SK-N-MC (cell line): ENCODE results near the gene SAMD14.

Experiments used
- DNase-seq: peaks from one replicate; pipeline ENCODE4 v3.0.0-alpha.2; 2011; ENCODE audit warnings: low read depth, low spot score
- H3K27ac ChIP-seq: fragments of 200-600 bp; sonication (generic); 2 replicates; pipeline ENCODE4 v1.5.1; 2016; ENCODE audit warnings: mixed run types
- H3K36me3 ChIP-seq: fragments of 200-600 bp; sonication (generic); 2 replicates; pipeline ENCODE4 v1.6.1; 2017; ENCODE audit warnings: antibody characterized with exemption, low read length, mixed read lengths; ENCODE audit not compliant: insufficient read depth
- H3K4me3 ChIP-seq: fragments of 200-600 bp; sonication (generic); 2 replicates; pipeline ENCODE4 v1.5.1; 2016
- H3K9ac ChIP-seq: fragments of 200-600 bp; sonication (generic); 2 replicates; pipeline ENCODE4 v1.8.0; 2017; ENCODE audit warnings: mixed run types, mixed read lengths; ENCODE audit not compliant: insufficient read length
- H3K9me3 ChIP-seq: fragments of 200-600 bp; sonication (generic); 2 replicates; pipeline ENCODE4 v1.6.1; 2017; ENCODE audit warnings: low read depth, mild to moderate bottlenecking, antibody characterized with exemption, low read length, moderate library complexity, mixed read lengths
- EZH2 ChIP-seq: fragments of 200-600 bp; sonication (generic); IDR thresholded peaks from one replicate; pipeline ENCODE4 v1.6.1; 2017; ENCODE audit warnings: antibody characterized with exemption
- FOXP2 ChIP-seq: optimal IDR thresholded peaks from 2 replicates; pipeline ENCODE3; 2011; ENCODE audit warnings: mild to moderate bottlenecking, moderate library complexity; ENCODE audit not compliant: insufficient read depth; ENCODE audit errors: extremely low read length, control extremely low read depth
- POLR2AphosphoS5 ChIP-seq: IDR thresholded peaks from 2 replicates; pipeline ENCODE4 v1.6.1; 2012; ENCODE audit warnings: mild to moderate bottlenecking, low read depth, low read length, borderline replicate concordance

The SAMD14 gene

GRCh38 chr17:50115756-50116155, 14.2 kb downstream of the SAMD14 start:
- TF ChIP-seq EZH2 (no peak), POLR2AphosphoS5 (no peak)
- H3K36me3 ChIP-seq, result no peaks in the 10 kb centered on the region; the same call in 1 of the 2 replicates
- H3K4me3 ChIP-seq, result no peak overlapping the region
- H3K9ac ChIP-seq, result no peak overlapping the region
- DNase-seq, result no peak
- H3K27ac ChIP-seq, result no peak overlapping the region
- no peaks in the 10 kb centered on the region for H3K9me3 ChIP-seq

- no peak overlapping the region for H3K9ac ChIP-seq
- peak; percentile 45 for DNase-seq
- H3K36me3 ChIP-seq, result no peaks in the 10 kb centered on the region; the same call in 1 of the 2 replicates
- TF ChIP-seq EZH2 (no peak), FOXP2 (no peak)
- peak overlapping the region; percentile 5; the same call in 1 of the 2 replicates for H3K27ac ChIP-seq
- H3K4me3 ChIP-seq, result no peak overlapping the region
- no peaks in the 10 kb centered on the region for H3K9me3 ChIP-seq
Measured at GRCh38 chr17:50114849-50115357, 15.1 kb downstream of the SAMD14 start.

GRCh38 chr17:50114401-50114800, 15.6 kb downstream of the SAMD14 start:
- H3K36me3 ChIP-seq, result no peaks in the 10 kb centered on the region; the same call in 1 of the 2 replicates
- DNase-seq, result no peak
- no peaks in the 10 kb centered on the region for H3K9me3 ChIP-seq
- no peak for TF ChIP-seq EZH2
- TF ChIP-seq POLR2AphosphoS5, result no peak
- no peak for TF ChIP-seq FOXP2
- no peak overlapping the region for H3K27ac ChIP-seq
- H3K4me3 ChIP-seq, result no peak overlapping the region
- no peak overlapping the region for H3K9ac ChIP-seq

GRCh38 chr17:50113624-50114320, 16.2 kb downstream of the SAMD14 start:
- TF ChIP-seq FOXP2 (no peak), POLR2AphosphoS5 (no peak), EZH2 (no peak)
- DNase-seq, result no peak
- H3K4me3 ChIP-seq, result no peak overlapping the region
- no peak overlapping the region for H3K9ac ChIP-seq
- no peaks in the 10 kb centered on the region; the same call in 1 of the 2 replicates for H3K36me3 ChIP-seq
- no peak overlapping the region for H3K27ac ChIP-seq
- H3K9me3 ChIP-seq, result no peaks in the 10 kb centered on the region

- no peak overlapping the region for H3K9ac ChIP-seq
- H3K27ac ChIP-seq, result no peak overlapping the region
- H3K4me3 ChIP-seq, result no peak overlapping the region
- no peak for DNase-seq
- no peaks in the 10 kb centered on the region; the same call in 1 of the 2 replicates for H3K36me3 ChIP-seq
- no peak for TF ChIP-seq FOXP2
- H3K9me3 ChIP-seq, result no peaks in the 10 kb centered on the region
Measured at GRCh38 chr17:50112694-50113093, 17.3 kb downstream of the SAMD14 start.

- no peak for DNase-seq
- TF ChIP-seq POLR2AphosphoS5 (peak; percentile 6), EZH2 (no peak), FOXP2 (no peak)
- no peak overlapping the region for H3K9ac ChIP-seq
- no peak overlapping the region for H3K4me3 ChIP-seq
- H3K27ac ChIP-seq, result no peak overlapping the region
- no peaks in the 10 kb centered on the region for H3K9me3 ChIP-seq
- no peaks in the 10 kb centered on the region; the same call in 1 of the 2 replicates for H3K36me3 ChIP-seq
Measured at GRCh38 chr17:50111673-50112655, 18.0 kb downstream of the SAMD14 start.

- TF ChIP-seq POLR2AphosphoS5 (no peak), EZH2 (no peak), FOXP2 (no peak)
- H3K9me3 ChIP-seq, result no peaks in the 10 kb centered on the region
- no peak overlapping the region for H3K9ac ChIP-seq
- no peaks in the 10 kb centered on the region; the same call in 1 of the 2 replicates for H3K36me3 ChIP-seq
- no peak overlapping the region for H3K4me3 ChIP-seq
- no peak for DNase-seq
- H3K27ac ChIP-seq, result no peak overlapping the region
Measured at GRCh38 chr17:50110591-50111349, 19.2 kb downstream of the SAMD14 start.

- Histone ChIP-seq H3K9ac (no peak overlapping the region), H3K9me3 (no peaks in the 10 kb centered on the region), H3K27ac (no peak overlapping the region), H3K36me3 (no peaks in the 10 kb centered on the region; the same call in 1 of the 2 replicates), H3K4me3 (no peak overlapping the region)
- DNase-seq, result no peak
- TF ChIP-seq POLR2AphosphoS5 (no peak), EZH2 (no peak), FOXP2 (no peak)
Measured at GRCh38 chr17:50109785-50110184, 20.2 kb downstream of the SAMD14 start.
